Small intestine (tissue), 7 donors: ENCODE measurements around the gene HHIPL1. TPM values are rescaled to one million over a fixed set of nuclear protein-coding genes. Genes with fewer than 3 reads are reported as not detected.
A peak's percentile ranks its signal among the peaks of the same experiment; 100 is the strongest.
"Not testable (repeated sequence)": the region's sequence is repeated elsewhere in the genome, so short reads cannot be mapped to it uniquely, and the experiment has no call there.

Experiments
- DNase-seq, 2 donors: peaks; one replicate each; pipeline versions ENCODE4 v3.0.0 to v3.0.0-alpha.2; 2013
- FAIRE-seq: peaks from 2 replicates; lab custom pipeline; 2012; peaks lifted over from hg19 to GRCh38; lab: Jason Lieb, UNC
- H3K27ac ChIP-seq, 3 donors: one replicate each; pipeline ENCODE4 v1.5.1; 2013; ENCODE audit warnings: low read length in 2 of 3, mild to moderate bottlenecking in 2 of 3, control low read depth in 1 of 3, inconsistent platforms in 1 of 3, low read depth in 1 of 3, moderate library complexity in 1 of 3
- H3K27me3 ChIP-seq, 3 donors: one replicate each; pipeline ENCODE4 v1.6.1; 2013; ENCODE audit warnings: low read length in 3 of 3, inconsistent platforms in 1 of 3; ENCODE audit not compliant: control insufficient read depth in 3 of 3, insufficient read depth in 3 of 3
- H3K36me3 ChIP-seq, 3 donors: one replicate each; pipeline ENCODE4 v1.6.1; 2013; ENCODE audit warnings: low read length in 3 of 3, inconsistent platforms in 1 of 3, low read depth in 1 of 3, mild to moderate bottlenecking in 1 of 3, moderate library complexity in 1 of 3; ENCODE audit not compliant: control insufficient read depth in 3 of 3, insufficient read depth in 2 of 3
- H3K4me1 ChIP-seq, 3 donors: one replicate each; pipeline ENCODE4 v1.6.1; 2013; ENCODE audit warnings: low read length in 2 of 3, inconsistent platforms in 1 of 3, low read depth in 1 of 3, mild to moderate bottlenecking in 1 of 3, moderate library complexity in 1 of 3; ENCODE audit not compliant: control insufficient read depth in 3 of 3, insufficient read depth in 2 of 3
- H3K4me3 ChIP-seq, 3 donors: one replicate each; pipeline ENCODE4 v1.5.1; 2013; ENCODE audit warnings: low read length in 3 of 3, control low read depth in 1 of 3, inconsistent platforms in 1 of 3, low read depth in 1 of 3, mild to moderate bottlenecking in 1 of 3, moderate library complexity in 1 of 3
- H3K9me3 ChIP-seq, 2 donors: one replicate each; pipeline ENCODE4 v1.6.1; 2013; ENCODE audit warnings: low read depth in 1 of 2, low read length in 1 of 2; ENCODE audit not compliant: control insufficient read depth in 2 of 2, insufficient read depth in 1 of 2
- WGBS, 3 donors: extraction: QIAGEN DNeasy Blood & Tissue Kit; methylation state at CpG; one replicate each; pipeline ENCODE4 v1.1.7; 2013; 5-methylcytosine and 5-hydroxymethylcytosine counted together
- polyA plus RNA-seq, 4 donors: library from polyadenylated mRNA; stranded (reverse) in 3 of 4; unstranded in 1 of 4; fragments of 200-250 nt in 3 of 4; fragments of 120-200 nt in 1 of 4; gene quantifications; one replicate each; pipeline versions ENCODE4 v1.2.1 to v1.2.3, GENCODE V29; 2013
- donor health status: healthy with polysubstance abuse.
- donor health status: control.
- donor health status: control.
- donor health status: Bipolar disorder and iron deficiency.
- donor health status: healthy.

Gene HHIPL1
- polyA plus RNA-seq, 4 donors = under 0.01 to 0.69 (median 0.59) TPM; not detected in 1

DNA sequence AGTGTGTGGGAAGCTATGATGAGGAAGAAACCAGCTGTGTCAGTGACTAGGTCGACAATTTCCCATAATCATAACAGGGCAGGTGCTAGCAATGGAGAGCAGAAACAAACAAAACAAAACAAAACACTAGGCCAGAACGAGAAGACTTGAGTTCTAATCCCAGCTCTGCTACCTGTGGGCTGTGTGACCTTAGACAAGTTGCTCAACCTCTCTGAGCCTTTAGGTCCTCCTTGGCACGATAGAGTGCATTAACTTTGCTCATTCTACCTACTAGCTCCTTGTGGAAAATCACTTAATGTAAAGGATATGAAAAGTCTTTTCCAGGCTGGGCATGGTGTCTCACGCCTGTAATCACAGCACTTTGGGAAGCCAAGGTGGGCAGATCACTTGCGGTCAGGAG is 11.2 kb downstream of the HHIPL1 start:
- H3K27me3 ChIP-seq = peaks cover 9 to 49% (median 15%) of the 10 kb centered on the region in 3 donors
- H3K27ac ChIP-seq = no peak overlapping the region
- DNase-seq = no peak
- 68 to 83% (median 69%) methylated on average over 5 of the region's 5 CpGs for WGBS, 3 donors
- H3K4me1 ChIP-seq = peaks cover 0 to 5% (median 0%) of the 10 kb centered on the region in 3 donors
- H3K36me3 ChIP-seq = peaks cover 0 to 4% (median 0%) of the 10 kb centered on the region in 3 donors
- FAIRE-seq = no peak
- no peak overlapping the region for H3K4me3 ChIP-seq
- no peaks in the 10 kb centered on the region for H3K9me3 ChIP-seq

GRCh38 chr14:99657645-99658155 is 12.8 kb downstream of the HHIPL1 start:
- no peak overlapping the region for H3K4me3 ChIP-seq
- peaks cover 0 to 4% (median 0%) of the 10 kb centered on the region in 3 donors for H3K36me3 ChIP-seq
- H3K27ac ChIP-seq = no peak overlapping the region
- DNase-seq = no peak
- peaks cover 0 to 5% (median 0%) of the 10 kb centered on the region in 3 donors for H3K4me1 ChIP-seq
- WGBS, 3 donors = 11 to 48% (median 31%) methylated on average over 1 of the region's 1 CpG
- H3K9me3 ChIP-seq = no peaks in the 10 kb centered on the region
- no peak for FAIRE-seq
- H3K27me3 ChIP-seq = peaks cover 9 to 56% (median 15%) of the 10 kb centered on the region in 3 donors

- Histone ChIP-seq H3K36me3 (peaks cover 0 to 4% (median 0%) of the 10 kb centered on the region in 3 donors), H3K4me1 (peaks cover 0 to 5% (median 0%) of the 10 kb centered on the region in 3 donors), H3K27ac (no peak overlapping the region), H3K9me3 (no peaks in the 10 kb centered on the region), H3K27me3 (peaks cover 9 to 59% (median 15%) of the 10 kb centered on the region in 3 donors), H3K4me3 (no peak overlapping the region)
- FAIRE-seq (no peak), DNase-seq (no peak)
- WGBS, 3 donors = 41 to 69% (median 56%) methylated on average over 15 of the region's 15 CpGs
Measured at GRCh38 chr14:99658218-99658845, 13.4 kb downstream of the HHIPL1 start.

DNA sequence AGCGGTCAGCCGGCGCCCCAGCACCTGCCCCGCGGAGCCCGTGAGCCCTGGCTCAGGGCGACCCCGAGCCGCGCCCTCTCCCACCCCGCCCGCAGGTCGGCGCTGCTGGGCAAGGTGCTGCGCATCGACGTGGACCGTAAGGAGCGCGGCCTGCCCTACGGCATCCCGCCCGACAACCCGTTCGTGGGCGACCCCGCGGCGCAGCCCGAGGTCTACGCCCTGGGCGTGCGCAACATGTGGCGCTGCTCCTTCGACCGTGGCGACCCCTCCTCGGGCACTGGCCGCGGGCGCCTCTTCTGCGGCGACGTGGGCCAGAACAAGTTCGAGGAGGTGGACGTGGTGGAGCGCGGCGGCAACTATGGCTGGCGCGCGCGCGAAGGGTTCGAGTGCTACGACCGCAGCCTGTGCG is 14.4 kb downstream of the HHIPL1 start:
- H3K9me3 ChIP-seq = no peaks in the 10 kb centered on the region
- peak in 1 of 2 donors; percentile 46 for DNase-seq
- no peak overlapping the region for H3K4me3 ChIP-seq

DNA sequence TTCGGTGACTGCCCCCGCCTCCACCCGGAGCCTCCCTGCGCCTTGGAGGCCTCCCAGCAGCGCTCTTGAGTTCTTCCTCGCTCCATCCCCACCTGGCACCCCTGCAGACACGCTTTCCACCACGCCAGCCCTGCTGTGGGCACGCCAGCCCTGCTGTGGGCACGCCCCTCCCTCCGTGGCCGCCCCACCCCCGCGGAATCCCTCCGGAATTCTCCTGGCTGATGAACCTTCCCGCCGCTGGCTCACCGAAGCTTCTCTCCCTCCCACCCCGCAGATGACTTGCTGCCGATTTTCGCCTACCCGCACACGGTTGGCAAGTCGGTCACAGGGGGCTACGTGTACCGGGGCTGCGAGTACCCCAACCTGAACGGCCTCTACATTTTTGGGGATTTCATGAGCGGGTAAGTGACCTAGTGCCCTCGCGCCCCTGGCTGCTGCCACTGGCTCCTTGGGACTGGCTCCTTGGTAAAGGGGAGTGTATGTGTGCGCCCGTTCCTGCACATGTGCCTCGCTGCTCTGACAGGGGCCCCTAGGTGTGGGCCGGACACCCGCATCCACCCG is 15.2 kb downstream of the HHIPL1 start:
- FAIRE-seq (no peak), DNase-seq (no peak)
- H3K9me3 ChIP-seq = no peaks in the 10 kb centered on the region
- H3K4me1 ChIP-seq = peaks cover 0 to 5% (median 0%) of the 10 kb centered on the region in 3 donors
- H3K4me3 ChIP-seq = no peak overlapping the region
- H3K27me3 ChIP-seq = peaks cover 9 to 64% (median 17%) of the 10 kb centered on the region in 3 donors
- no peak overlapping the region for H3K27ac ChIP-seq
- 27 to 32% (median 30%) methylated on average over 31 to 37 of the region's 37 CpGs for WGBS, 3 donors
- H3K36me3 ChIP-seq = peaks cover 0 to 4% (median 0%) of the 10 kb centered on the region in 3 donors

More for the DNA sequence above, 14.4 kb downstream of the HHIPL1 start:
- no peak overlapping the region for H3K27ac ChIP-seq
- FAIRE-seq = no peak
- H3K4me1 ChIP-seq = peaks cover 0 to 5% (median 0%) of the 10 kb centered on the region in 3 donors
- peaks cover 9 to 64% (median 17%) of the 10 kb centered on the region in 3 donors for H3K27me3 ChIP-seq
- WGBS, 3 donors = 9 to 18% (median 11%) methylated on average over 44 to 58 of the region's 58 CpGs
- H3K36me3 ChIP-seq = peaks cover 0 to 4% (median 0%) of the 10 kb centered on the region in 3 donors

- H3K27me3 ChIP-seq = peaks cover 9 to 58% (median 17%) of the 10 kb centered on the region in 3 donors
- FAIRE-seq = no peak
- H3K9me3 ChIP-seq = no peaks in the 10 kb centered on the region
- no peak overlapping the region for H3K27ac ChIP-seq
- no peak overlapping the region for H3K4me3 ChIP-seq
- 50 to 67% (median 66%) methylated on average over 4 of the region's 4 CpGs for WGBS, 3 donors
- peaks cover 0 to 4% (median 0%) of the 10 kb centered on the region in 3 donors for H3K36me3 ChIP-seq
- no peak for DNase-seq
- peaks cover 0 to 5% (median 0%) of the 10 kb centered on the region in 3 donors for H3K4me1 ChIP-seq
Measured at GRCh38 chr14:99660794-99661193, 15.9 kb downstream of the HHIPL1 start.

GRCh38 chr14:99661206-99661605 is 16.3 kb downstream of the HHIPL1 start:
- H3K9me3 ChIP-seq, H3K36me3 ChIP-seq, FAIRE-seq, H3K4me3 ChIP-seq, H3K4me1 ChIP-seq, H3K27ac ChIP-seq, DNase-seq: not testable (repeated sequence)
- H3K27me3 ChIP-seq = peaks cover 9 to 54% (median 17%) of the 10 kb centered on the region in 3 donors

DNA sequence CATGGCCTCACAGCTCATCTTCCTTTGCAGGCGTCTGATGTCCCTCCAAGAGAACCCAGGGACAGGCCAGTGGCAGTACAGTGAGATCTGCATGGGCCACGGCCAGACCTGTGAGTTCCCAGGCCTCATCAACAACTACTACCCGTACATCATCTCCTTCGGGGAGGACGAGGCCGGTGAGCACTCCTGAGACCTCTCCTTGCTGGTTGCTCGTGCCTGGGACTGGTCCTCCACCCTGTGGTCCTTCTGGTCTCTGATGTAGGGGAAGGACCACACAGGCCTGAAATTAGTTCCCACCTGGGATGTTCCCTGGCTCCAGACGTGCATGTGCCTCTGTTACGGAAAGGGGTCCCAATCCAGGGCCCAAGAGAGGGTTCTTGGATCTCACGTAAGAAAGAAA is 17.9 kb downstream of the HHIPL1 start:
- DNase-seq (no peak), FAIRE-seq (no peak)
- H3K27me3 ChIP-seq = peaks cover 9 to 45% (median 17%) of the 10 kb centered on the region in 3 donors
- H3K4me3 ChIP-seq = no peak overlapping the region
- peaks cover 0 to 4% (median 0%) of the 10 kb centered on the region in 3 donors for H3K36me3 ChIP-seq
- no peaks in the 10 kb centered on the region for H3K9me3 ChIP-seq
- H3K4me1 ChIP-seq = peaks cover 0 to 5% (median 0%) of the 10 kb centered on the region in 3 donors
- 79 to 88% (median 87%) methylated on average over 10 of the region's 10 CpGs for WGBS, 3 donors
- H3K27ac ChIP-seq = no peak overlapping the region
